ENCODE results near the gene PAPPA2.
"Not testable (repeated sequence)": the region's sequence is repeated elsewhere in the genome, so short reads cannot be mapped to it uniquely, and the experiment has no call there.

The PAPPA2 gene

GRCh38 chr1:176462674-176463378, at the start of gene PAPPA2:
Gene PAPPA2 (plus strand): TSS chr1:176463175. CDS start chr1:176556323, 93,148 bp downstream.
- DNase-seq, result no peak

GRCh38 chr1:176416777-176417176, 46.2 kb upstream of the PAPPA2 start:
- DNase-seq, result no peak

GRCh38 chr1:176419608-176420007, 43.4 kb upstream of the PAPPA2 start:
- DNase-seq, result not testable (repeated sequence)

- no peak for DNase-seq
Observed at GRCh38 chr1:176434234-176434633, 28.7 kb upstream of the PAPPA2 start.

- no peak for DNase-seq
Observed at GRCh38 chr1:176436251-176436650, 26.7 kb upstream of the PAPPA2 start.

- DNase-seq, result no peak
Observed at GRCh38 chr1:176440176-176440575, 22.8 kb upstream of the PAPPA2 start.

- no peak for DNase-seq
Observed at GRCh38 chr1:176444286-176444685, 18.7 kb upstream of the PAPPA2 start.

- no peak for DNase-seq
Observed at GRCh38 chr1:176445402-176445801, 17.6 kb upstream of the PAPPA2 start.

- DNase-seq, result no peak
Observed at GRCh38 chr1:176448340-176448739, 14.6 kb upstream of the PAPPA2 start.

- no peak for DNase-seq
Observed at GRCh38 chr1:176450526-176450925, 12.4 kb upstream of the PAPPA2 start.

- not testable (repeated sequence) for DNase-seq
Observed at GRCh38 chr1:176451741-176452140, 11.2 kb upstream of the PAPPA2 start.

GRCh38 chr1:176456795-176457194, 6.2 kb upstream of the PAPPA2 start:
- DNase-seq, result no peak

GRCh38 chr1:176460544-176461336, 2.2 kb upstream of the PAPPA2 start:
- DNase-seq, result no peak

GRCh38 chr1:176461576-176461975, 1.4 kb upstream of the PAPPA2 start:
- DNase-seq, result no peak

GRCh38 chr1:176466514-176466913, 3.5 kb downstream of the PAPPA2 start:
- no peak for DNase-seq

- no peak for DNase-seq
Observed at GRCh38 chr1:176469450-176470010, 6.6 kb downstream of the PAPPA2 start.

GRCh38 chr1:176471338-176472121, 8.6 kb downstream of the PAPPA2 start:
- no peak for DNase-seq

GRCh38 chr1:176479971-176480370, 17.0 kb downstream of the PAPPA2 start:
- no peak for DNase-seq

GRCh38 chr1:176480750-176481149, 17.8 kb downstream of the PAPPA2 start:
- DNase-seq, result no peak

GRCh38 chr1:176485083-176485482, 22.1 kb downstream of the PAPPA2 start:
- no peak for DNase-seq

- no peak for DNase-seq
Observed at GRCh38 chr1:176494436-176494835, 31.5 kb downstream of the PAPPA2 start.

- DNase-seq, result no peak
Observed at GRCh38 chr1:176499671-176500070, 36.7 kb downstream of the PAPPA2 start.

- DNase-seq, result no peak
Observed at GRCh38 chr1:176501599-176501998, 38.6 kb downstream of the PAPPA2 start.

All from activated effector memory CD4-positive, alpha-beta T cell treated with anti-CD3 and anti-CD28 coated beads, Interleukin-2, amount 50 U/mL, for 16 hours (primary cell).